T-helper 2 cell (primary cell): ENCODE results near the gene TM4SF20.
"Not testable (repeated sequence)": the region's sequence is repeated elsewhere in the genome, so short reads cannot be mapped to it uniquely, and the experiment has no call there.

Experiments
- DNase-seq, 5 experiments: peaks; one replicate each; pipeline versions ENCODE4 v3.0.0 to v3.0.0-alpha.2; 2012 to 2022

Gene TM4SF20

GRCh38 chr2:227366769-227367426 is 12.2 kb downstream of the TM4SF20 start:
- DNase-seq = no peak

GRCh38 chr2:227365833-227366232 is 13.3 kb downstream of the TM4SF20 start:
- DNase-seq = no peak

- not testable (repeated sequence) for DNase-seq
These were observed 14.4 kb downstream of the TM4SF20 start for GRCh38 chr2:227364585-227365263.

- DNase-seq = no peak
These were observed 15.3 kb downstream of the TM4SF20 start for GRCh38 chr2:227363756-227364155.

GRCh38 chr2:227360351-227360750 is 18.8 kb downstream of the TM4SF20 start:
- DNase-seq = no peak

- DNase-seq = no peak
These were observed 27.5 kb downstream of the TM4SF20 start for GRCh38 chr2:227351639-227352038.

- no peak for DNase-seq
These were observed 29.0 kb downstream of the TM4SF20 start for GRCh38 chr2:227349989-227350612.

GRCh38 chr2:227348324-227348723 is 30.8 kb downstream of the TM4SF20 start:
- no peak for DNase-seq

GRCh38 chr2:227347117-227347516 is 32.0 kb downstream of the TM4SF20 start:
- no peak for DNase-seq

- no peak for DNase-seq
These were observed 34.9 kb downstream of the TM4SF20 start for GRCh38 chr2:227344231-227344630.

GRCh38 chr2:227341553-227341952 is 37.6 kb downstream of the TM4SF20 start:
- no peak for DNase-seq

GRCh38 chr2:227340106-227340505 is 39.0 kb downstream of the TM4SF20 start:
- no peak for DNase-seq

GRCh38 chr2:227339098-227339599 is 40.0 kb downstream of the TM4SF20 start:
- DNase-seq = no peak

GRCh38 chr2:227337442-227337841 is 41.7 kb downstream of the TM4SF20 start:
- no peak for DNase-seq

- peak in 1 of 5 experiments; percentile 51 for DNase-seq
These were observed 43.4 kb downstream of the TM4SF20 start for GRCh38 chr2:227335713-227336112.

- DNase-seq = no peak
These were observed 52.3 kb downstream of the TM4SF20 start for GRCh38 chr2:227326783-227327182.

GRCh38 chr2:227325839-227326195 is 53.3 kb downstream of the TM4SF20 start:
- DNase-seq = no peak

GRCh38 chr2:227324995-227325838 is 53.9 kb downstream of the TM4SF20 start, which contains the start of gene MFF:
Gene MFF, plus strand, starts transcription at chr2:227325251. Its CDS starts 5,415 bp downstream, at chr2:227330666.
- peak; percentile 80 to 98 (median 91) for DNase-seq

- DNase-seq = no peak
These were observed 54.5 kb downstream of the TM4SF20 start for GRCh38 chr2:227324642-227324994.

GRCh38 chr2:227323818-227324217 is 55.3 kb downstream of the TM4SF20 start:
- no peak for DNase-seq

- peak in 1 of 5 experiments; percentile 13 for DNase-seq
These were observed 56.4 kb downstream of the TM4SF20 start for GRCh38 chr2:227322530-227323205.
